NCI-H82 treated with DMSO at 0.1 percent for 48 hours (cell line): Measurements from ENCODE around the gene ZDHHC12.

Source experiments
- DNase-seq: peaks from one replicate; lab custom pipeline; 2025; ENCODE audit not compliant: unreplicated experiment; lab: John Stamatoyannopoulos, UW

Gene ZDHHC12

DNA sequence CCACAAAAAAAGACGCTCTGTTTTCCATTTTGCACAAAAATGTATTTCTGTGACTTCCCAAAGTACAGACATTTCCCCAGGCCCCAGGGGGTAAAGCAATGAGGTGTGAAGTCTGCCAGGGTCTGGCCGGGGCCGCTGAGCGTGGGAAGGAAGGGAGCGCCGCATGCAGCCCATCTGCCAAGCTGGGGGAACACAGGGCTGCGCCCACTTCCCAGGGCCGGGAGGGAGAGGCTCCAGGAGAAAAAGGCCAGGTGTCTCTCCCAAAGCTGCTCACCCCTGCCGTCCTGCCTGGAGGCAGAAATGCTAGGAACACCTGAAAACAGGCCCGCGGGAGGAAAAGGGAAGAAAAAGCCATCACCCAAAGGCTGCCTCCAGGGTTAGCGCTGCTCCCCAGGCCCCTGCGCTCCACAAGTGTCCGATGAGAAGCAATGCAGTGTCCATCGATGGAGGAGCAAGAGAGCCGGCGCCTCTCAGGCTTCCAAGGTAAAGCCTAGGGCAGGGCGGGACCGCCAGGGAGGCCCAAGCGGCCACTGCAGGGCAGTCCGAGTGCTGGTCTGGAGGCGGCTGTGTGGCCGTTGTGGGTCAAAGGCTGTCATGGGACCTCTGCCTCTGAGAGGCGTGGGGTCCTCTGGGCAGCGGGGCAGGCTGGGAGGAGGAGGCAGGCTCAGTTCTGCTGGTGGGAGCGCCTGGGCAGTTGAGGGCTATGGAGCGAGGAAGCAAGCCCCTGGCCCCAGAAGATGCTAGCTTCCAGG is 6.0 kb upstream of the ZDHHC12 start:
- no peak for DNase-seq

DNA sequence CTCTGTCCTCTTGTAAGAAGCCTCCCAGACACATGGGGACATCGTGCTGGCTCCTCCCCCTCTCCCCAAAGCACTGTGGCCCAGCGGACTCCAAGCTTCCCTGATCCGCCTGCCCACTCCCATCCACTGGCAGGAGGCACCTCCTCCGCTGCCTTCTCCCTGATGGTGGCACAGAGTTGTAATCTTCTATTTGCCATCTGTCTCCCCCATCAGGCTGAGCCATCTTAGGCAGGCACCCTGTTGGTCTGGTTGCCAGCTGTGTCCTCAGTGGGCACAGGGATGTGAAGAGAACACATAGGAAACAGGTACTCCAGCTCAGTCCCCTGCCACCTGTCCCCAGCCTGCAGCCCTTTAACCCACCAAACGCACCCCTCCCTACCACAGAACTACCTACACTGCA is 5.4 kb upstream of the ZDHHC12 start:
- DNase-seq: no peak

DNA sequence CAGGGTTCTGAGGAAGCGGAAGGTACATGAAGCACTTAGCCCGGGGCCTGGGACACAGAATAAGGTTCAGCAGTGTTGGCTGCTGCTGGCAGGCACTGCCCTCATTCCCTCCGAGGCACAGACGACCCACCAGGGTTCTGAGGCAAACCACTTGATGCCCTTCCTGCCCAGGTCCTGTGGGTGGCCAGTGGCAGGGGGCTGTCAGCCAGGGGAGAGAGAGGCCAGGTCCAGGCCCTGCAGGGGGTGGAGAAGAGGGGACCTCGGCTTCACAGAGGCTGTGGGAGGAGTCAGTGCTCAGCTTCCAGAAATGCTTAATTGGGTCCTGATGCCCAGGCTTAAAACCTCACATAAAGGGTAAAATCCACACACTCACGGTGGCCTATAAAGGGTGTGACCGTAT is 4.4 kb upstream of the ZDHHC12 start:
- DNase-seq: no peak

DNA sequence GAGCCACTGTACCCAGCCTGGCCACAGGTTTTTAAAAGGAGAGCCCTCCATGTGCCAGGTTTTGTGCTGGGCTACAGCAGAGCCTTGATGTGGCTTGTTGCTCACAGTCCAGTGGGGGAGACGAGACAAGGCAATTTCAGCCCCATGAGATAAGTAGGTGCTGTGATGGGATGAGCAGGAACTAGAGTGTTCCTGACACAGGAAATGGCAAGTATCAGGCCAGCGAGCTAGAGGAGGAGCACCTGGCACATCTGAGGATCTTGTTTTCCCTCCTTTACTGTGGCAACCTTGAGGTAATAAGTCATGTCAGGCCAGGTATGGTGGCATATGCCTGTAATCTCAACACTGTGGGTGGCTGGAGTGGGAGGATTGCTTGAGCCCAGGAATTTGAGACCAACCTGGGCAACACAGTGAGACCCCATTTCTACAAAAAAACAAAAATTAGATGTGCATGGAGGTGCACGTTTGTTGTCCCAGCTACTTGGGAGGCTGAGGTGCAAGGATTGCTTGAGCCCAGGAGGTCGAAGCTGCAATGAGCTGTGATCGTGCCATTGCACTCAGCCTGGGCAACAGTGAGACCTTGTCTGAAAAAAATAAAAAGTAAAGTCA is 3.8 kb upstream of the ZDHHC12 start:
- no peak for DNase-seq

DNA sequence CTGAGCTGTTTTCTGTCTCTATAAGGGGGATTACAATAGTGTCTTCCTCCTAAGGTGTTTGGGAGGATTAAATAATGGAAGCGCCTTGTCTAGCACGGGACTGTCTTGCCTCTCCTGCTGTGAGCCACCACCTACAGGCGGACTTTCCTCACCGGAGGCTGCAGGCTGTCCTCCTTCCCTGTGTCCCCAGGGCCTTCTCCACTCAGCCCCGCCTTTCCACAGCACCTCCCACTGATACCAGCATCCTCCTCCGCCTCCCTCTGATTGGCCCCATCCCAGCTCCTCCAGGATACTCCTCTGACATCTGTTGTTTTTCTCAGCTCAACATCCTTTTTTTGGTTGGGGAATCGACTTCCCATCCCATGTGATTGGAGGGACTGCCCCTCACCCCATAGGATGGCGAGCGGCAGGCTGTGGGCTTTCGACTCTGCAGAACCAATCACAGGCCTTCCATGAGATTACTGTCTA is 851 bp upstream of the ZDHHC12 start:
- DNase-seq: peak; percentile 98

DNA sequence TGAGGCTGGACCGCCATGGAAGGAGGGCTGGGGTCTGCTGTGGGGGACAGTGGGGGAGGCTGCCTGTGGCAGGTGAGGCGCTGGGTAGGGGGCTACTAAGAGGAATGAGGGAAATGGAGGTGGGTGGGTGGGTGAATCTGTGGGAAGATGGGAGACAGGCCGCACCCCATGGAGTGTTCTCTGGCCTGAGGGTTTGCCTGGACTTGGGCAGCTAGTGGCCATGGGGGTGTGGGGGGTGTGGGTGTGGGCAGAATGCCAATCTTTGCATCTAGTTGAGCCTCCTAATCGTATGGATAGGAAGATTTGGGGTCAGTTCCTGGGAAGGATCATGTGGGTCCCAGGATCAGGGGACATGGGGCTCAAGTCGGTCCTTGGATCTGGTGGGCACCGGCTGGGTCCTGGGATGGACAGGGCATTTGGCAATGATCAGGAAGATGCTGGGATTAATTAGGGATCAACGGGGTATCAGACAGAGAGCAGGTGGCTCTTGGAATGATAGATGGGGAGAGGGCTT is 518 bp downstream of the ZDHHC12 start:
- DNase-seq: no peak

DNA sequence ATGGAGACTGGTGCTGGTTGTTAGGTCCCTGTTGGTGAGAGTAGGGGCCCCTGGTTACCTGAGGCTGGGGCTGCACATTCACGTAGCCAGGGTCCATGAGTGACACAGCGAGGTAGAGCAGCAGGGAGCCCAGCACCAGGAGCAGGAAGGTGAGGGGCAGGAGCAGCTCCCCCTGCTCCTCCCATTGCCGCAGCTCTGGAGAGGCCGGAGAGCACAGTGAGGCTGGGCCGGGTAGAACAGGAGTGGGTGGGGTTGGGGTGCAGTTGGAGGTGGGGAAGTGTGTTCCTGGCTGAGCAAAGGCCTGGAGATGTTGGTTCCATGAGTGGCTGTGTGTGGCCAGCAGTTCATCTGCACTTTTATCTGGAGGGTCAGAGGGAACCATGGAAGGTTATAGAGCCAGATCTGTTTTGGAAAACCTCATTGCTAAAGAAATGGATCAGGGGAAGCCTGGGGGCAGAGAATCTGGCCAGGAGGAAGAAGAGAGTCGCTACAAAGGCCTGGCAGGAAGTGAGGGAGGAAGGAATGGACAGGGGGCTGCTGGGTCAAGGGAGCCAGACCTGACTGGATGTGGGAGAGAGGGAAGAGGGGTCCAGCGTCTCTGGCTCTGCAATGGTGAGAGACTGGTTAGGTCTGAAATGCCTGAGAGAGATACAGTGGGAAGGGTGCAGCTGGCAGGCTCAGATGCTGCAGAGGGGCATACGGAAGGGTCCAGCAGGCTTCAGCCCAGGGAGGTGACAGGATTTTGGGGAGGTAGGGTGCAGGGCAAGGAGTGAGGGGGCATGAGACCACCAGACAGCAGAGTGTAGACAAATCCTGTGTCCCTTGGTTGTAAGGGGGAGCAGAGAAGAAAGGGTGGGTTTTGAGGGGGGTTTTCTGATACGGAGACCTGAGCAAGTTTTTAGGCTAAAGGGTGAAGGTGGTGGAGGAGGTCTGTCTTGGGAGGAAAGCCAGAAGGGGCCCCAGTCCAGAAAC is 1.3 kb downstream of the ZDHHC12 start:
- no peak for DNase-seq

DNA sequence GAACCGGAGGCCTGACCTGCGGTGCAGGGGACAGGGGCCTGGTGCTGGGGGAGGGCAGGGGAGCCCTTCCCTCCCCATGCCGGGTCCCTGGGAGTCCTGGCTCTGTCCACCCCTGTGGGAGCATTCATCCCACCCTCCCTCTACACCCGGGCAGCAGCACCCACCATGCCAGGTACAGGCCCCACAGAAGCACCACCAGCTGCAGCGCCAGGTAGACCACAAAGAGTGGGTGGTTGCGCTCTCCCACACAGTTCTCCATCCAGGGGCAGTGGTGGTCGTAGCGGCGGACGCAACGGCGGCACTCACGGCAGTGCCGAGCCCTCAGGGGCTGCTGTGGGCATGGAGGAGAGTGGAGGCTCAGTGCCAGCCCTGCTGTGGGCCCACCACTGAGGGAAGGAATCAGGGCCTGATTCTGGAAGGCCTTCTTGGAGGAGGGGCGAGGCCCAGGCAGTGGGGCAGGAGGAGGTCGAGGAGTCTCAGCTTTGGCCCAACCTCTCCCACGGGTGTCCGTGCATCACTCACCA is 2.4 kb downstream of the ZDHHC12 start:
- DNase-seq: no peak

DNA sequence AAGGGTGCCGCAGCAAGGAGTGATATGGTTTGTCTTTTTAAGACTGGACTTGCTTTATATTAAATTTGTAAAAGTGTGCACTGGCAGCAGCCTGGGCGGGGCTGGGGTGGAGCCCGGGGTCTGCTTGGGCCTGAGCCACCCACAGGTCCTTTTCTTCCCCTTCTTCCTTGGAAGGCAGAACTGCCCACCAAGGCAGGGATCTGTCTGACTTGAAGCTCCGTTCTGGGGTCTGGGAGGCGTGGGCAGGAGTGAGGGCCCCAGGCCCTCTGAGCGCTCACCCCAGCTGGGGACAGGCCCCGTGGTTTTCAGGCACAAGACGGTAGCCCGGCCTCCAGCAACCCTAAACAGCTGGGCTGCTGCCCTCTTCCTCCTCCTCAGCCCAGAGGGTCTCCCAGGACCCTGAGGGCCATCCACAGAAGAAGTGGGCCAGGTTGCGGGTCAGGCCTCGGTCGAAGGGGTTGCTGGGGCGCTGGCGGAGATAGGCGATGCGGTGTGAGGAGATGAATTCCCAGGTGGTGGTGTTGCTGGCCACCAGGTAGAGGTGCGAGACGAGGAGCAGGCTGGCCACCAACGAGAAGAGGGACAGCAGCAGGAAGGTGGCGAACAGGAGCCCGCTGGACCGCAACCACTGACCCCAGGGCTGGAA is 3.0 kb downstream of the ZDHHC12 start:
- no peak for DNase-seq

DNA sequence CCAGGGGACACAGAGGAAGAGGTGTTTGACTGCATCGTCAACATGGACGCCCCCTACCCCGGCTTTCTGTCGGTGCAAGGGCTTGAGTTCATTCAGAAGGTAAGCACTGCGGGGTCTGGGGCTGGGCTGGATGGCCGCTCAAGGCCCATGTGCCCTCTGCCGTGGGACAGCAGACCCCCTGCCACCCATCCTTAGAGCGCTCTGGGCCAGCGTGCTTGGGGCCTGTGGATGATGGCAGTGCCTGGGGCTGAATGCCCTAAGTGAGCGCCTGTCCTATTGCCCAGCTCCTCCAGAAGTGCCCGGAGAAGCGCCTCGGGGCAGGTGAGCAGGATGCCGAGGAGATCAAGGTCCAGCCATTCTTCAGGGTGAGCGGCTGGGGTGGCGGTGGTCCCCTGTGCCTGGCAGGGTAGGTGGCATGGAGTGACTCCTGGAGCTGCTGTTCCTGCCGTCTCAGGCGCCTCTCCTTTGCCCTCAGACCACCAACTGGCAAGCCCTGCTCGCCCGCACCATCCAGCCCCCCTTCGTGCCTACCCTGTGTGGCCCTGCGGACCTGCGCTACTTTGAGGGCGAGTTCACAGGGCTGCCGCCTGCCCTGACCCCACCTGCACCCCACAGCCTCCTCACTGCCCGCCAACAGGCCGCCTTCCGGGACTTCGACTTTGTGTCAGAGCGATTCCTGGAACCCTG is 3.9 kb downstream of the ZDHHC12 start:
- no peak for DNase-seq

DNA sequence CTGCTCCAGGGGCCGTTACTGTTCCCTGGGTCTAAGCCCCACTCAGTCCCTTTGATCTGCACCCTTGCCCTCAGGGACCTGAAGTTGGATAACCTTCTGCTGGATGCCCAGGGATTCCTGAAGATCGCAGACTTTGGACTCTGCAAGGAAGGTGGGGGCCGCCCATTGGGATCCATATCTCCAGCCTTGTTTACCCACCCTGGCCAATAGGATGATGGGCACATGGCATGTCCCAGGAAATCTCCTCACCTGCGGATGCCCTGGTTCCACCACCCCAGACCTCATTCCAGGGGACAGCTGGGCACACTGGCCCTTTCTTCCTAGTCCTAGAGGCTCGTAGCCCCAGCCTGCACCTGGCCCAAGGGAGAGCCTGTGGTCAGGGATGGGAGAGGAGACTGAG is 5.5 kb downstream of the ZDHHC12 start:
- DNase-seq: no peak

DNA sequence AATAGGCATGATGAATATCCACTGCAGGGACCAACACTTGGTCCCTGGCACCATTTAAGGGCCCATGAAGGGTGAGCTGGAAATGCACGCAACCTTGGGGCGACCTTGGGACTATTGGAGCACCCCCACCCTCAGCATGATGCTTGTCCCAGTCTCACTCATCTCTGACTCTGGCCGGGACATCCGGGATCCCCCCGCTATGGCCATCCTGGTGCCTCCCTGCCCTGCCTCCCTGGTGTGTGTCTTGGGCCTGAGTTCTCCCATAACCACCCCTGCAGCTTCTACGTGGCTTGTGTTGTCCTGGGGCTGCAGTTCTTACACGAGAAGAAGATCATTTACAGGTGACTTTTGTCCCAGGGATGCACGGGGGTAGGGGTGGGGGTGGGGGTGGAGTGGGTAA is 5.9 kb downstream of the ZDHHC12 start:
- DNase-seq: no peak

DNA sequence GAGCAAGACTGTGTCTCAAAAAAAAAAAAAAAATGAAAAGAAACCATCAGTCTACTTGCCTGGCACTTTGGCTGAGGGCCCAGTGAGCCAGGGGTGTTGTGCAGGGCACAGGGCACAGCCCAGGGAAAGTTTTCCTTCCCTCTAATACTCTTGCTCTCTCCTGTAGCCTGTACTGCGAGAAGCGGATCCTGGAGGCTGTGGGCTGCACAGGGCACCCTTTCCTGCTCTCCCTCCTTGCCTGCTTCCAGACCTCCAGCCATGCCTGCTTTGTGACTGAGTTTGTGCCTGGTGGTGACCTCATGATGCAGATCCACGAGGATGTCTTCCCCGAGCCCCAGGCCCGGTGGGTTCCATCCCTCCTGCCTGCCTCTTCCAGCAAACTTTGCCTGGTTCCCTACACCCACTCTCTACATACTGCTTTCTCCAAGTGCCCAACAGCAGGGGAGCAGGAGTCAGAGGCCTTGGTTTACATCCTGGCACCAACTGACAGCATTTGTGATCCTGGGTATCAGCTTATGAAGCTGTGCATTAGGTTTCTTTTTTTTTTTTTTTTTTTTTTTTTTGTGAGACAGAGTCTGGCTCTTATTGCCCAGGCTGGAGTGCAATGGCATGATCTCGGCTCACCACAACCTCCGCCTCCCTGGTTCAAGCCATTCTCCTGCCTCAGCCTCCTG is 7.2 kb downstream of the ZDHHC12 start:
- no peak for DNase-seq

DNA sequence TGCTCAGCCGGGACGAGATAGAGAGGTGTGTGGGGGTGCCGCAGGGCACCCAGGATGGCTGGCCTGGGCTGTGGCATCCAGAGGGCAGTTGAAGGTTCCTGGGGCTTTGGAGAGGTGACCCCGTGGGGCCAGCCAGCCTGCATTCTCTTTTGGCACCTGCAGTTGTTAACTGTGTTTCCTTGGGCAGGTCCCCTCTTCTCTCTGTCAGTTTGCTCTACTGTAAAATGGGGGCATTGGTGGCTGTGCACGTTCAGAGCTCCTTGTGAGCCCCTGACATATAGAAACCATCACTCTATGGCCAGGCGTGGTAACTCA is 8.5 kb downstream of the ZDHHC12 start:
- no peak for DNase-seq

DNA sequence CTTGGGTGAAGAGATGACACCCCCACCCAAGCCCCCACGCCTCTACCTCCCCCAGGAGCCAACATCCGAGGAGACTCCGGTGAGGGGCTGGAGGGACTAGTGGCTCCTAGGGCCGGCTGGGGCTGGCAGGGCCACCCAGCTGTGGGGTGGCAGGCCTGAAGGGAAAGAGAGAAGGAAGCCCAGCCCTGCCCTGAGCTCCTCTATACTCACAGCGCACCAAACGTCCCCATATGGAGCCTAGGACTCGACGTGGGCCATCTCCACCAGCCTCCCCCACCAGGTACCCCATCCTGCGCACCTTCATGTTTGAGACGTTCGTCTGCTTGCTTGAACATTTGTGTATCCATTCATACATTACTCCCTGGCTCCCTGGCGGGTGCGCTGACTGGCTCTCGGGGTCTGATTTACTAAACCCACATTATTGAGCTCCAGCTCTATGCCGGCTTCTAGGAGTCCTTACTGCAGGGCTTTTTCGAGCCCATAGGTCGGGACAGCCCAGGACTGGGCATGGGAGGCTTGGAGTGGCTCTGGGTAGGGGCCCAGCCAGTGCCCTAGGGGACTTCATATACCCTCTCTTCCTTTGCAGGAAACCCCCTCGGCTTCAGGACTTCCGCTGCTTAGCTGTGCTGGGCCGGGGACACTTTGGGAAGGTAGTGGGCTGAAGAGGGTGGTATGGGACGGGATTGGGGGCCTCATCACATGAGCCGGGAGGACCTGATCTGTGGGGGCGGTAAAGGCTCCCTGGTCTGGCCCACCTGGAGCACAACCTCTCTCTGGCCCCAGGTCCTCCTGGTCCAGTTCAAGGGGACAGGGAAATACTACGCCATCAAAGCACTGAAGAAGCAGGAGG is 9.1 kb downstream of the ZDHHC12 start:
- no peak for DNase-seq

DNA sequence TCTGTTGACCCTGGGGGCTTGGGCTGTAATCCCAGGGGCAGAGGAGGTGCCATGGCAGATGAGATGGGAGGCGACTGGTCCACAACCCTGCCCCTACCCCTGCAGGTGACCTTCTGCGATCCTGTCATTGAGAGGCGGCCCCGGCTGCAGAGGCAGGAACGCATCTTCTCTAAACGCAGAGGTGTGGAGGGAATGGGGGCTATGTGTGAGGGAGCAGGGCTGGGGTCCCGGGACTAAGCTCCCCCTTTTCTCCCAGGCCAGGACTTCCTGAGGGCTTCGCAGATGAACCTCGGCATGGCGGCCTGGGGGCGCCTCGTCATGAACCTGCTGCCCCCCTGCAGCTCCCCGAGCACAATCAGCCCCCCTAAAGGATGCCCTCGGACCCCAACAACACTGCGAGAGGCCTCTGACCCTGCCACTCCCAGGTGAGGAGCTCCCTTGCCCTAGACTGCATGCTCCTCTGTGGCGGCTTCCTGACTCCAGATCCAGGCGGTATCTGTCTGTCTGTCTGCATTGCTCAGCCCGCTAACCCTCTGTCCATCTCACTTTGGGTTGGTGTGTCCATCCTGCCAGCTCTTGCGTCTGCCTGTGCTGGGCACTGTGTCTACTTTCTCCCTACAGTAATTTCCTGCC is 9.9 kb downstream of the ZDHHC12 start:
- no peak for DNase-seq

DNA sequence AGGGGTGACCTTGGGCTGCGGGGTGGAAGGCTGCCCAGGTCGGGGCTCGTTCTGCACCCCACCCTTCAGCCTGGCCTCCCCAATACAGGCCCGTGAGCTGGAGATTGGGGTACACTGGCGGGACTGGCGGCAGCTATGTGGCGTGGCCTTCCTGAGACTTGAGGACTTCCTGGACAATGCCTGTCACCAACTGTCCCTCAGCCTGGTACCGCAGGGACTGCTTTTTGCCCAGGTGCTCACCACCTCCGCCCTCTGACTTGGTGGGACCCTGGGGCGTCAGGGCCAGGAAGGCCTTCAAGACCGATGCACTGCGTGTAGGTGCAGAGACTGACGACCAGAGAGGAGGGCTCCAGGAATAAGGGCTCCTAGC is 10.5 kb downstream of the ZDHHC12 start:
- DNase-seq: no peak
